Measurements from ENCODE around the gene SFT2D3.

Gene SFT2D3

DNA sequence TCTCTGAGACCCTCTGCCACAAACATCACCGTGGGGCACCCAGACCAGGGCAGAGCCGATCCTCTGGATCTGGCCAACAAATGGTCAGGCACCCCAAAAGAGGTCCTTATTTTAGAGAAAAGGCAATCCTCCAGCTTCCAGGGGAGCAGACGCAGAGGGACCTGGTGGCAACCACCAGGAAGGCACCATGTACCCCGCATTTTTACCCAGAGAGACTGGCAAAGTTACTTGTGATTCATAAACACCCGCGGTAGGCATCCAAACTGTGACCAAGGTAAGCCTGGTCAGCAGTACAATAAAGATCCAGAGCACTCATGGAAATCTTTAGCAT, 36.4 kb upstream of the SFT2D3 start:
- DNase-seq = no peak

- DNase-seq = no peak
Observed at GRCh38 chr2:127665267-127665893, 35.9 kb upstream of the SFT2D3 start.

- no peak for DNase-seq
Observed at GRCh38 chr2:127669056-127669455, 32.2 kb upstream of the SFT2D3 start.

DNA sequence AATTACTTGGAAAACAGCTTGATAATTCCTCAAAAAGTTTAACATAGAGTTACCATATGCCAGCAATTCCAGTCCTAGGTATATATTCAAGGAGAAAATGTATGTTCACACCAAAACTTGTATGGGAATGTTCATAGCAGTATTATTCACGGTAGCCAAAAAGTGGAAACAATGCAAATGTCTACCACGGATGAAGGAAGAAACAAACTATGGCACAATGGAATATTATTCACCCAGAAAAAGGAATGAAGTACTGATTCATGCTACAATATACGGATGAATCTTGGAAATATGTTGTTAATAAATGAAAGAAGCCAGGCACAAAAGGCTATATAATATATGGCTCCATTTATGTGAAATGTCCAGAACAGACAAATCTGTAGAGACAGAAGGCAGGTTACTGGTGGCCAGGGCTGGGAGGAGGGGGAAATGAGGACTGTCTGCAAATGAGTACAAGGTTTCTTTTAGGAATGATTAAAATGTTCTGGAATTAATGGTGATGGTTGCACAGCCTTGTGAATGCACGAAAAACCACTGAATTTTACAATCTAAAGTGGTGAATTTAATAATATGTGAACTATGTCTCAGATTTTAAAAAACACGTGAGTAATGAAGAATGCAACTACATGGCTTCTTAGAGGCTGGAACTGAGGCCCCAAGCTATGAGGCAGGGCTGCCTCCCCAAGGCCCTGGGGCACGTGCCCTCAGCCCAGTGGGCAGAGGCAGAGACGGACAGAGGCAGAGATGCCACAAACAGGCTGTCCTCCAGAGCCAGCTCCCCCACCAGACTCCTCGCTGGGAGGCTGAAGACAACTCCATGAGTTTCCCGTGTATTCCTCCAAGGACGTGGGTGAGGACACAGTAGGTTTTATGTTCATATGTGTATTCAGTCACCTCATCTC, 31.0 kb upstream of the SFT2D3 start:
- DNase-seq = no peak

GRCh38 chr2:127670957-127671290, 30.4 kb upstream of the SFT2D3 start:
- peak; percentile 31 for DNase-seq

DNA sequence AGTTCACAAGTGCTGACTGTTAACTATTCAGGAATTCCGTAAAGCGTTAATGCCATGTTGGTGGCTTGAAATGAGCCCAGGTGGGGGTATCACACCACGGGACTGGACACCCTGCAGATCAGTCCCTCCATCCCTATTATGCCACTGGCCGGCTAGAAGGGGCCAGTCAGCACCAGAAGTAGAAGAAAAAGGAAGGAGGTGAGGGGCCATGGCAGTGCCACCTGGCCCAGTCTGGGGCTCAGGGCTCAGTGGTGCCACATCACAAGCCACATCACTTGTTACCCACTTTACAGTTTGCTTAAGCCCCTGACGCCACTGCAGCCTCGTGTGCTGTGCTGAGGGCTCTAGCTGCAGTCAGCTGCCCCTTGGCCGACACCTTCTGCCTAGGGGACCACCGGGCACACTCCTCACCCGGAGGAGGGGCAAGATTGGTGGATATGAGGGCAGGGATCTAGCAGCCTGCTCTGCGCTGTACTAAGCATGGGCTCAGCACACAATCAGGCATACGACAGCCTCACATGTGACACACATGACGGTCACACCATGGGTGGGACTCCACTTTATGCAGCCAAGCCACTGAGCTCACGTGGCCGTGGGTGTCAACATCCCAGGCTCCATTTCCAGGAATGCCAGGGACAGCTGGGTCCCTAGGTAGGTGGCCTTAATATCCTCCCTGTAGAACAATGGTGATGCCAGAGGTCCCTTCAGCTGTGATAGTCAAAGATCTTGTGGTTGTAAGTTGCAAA, 29.6 kb upstream of the SFT2D3 start:
- no peak for DNase-seq

GRCh38 chr2:127672341-127673224, 28.7 kb upstream of the SFT2D3 start:
- DNase-seq = no peak

DNA sequence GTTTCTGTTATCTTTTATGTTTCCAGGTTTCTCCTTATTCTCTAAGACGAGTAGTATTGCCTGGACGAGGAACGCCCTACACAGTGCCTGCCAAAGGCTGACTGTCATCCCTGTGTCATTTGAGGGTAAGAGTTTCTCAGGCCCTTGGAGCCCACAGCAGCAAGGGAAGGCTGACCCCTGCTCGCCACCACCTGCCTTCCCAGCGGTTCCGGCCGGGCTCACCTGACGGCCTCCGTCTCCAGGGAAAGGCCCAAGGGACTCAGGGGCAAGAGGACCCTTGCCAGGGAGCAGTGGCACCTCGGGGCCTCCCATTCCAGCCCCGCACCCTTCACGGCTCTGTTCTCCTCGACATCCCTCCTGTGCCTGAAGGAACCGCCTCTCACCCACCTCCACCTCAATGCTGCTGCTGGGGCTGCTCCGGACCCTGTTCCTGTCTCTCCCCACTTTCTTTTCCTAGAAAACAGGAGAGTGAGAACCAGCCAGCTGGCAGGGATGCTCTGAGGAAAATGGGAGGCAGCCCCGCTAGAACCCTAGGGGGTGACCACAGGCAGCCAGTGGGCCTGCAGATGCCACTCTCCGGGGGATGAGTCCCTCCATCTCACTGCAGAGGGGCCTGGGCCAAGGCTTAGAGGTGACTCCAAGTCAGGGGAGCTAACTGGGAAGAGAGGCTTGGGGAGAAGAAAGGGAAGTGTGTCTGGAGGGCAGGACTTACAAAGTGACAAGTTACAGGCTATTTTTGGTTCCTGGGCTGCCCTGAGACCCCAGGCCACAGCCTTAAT, 27.8 kb upstream of the SFT2D3 start:
- no peak for DNase-seq

GRCh38 chr2:127674241-127675209, 26.8 kb upstream of the SFT2D3 start:
- peak; percentile 47 for DNase-seq

DNA sequence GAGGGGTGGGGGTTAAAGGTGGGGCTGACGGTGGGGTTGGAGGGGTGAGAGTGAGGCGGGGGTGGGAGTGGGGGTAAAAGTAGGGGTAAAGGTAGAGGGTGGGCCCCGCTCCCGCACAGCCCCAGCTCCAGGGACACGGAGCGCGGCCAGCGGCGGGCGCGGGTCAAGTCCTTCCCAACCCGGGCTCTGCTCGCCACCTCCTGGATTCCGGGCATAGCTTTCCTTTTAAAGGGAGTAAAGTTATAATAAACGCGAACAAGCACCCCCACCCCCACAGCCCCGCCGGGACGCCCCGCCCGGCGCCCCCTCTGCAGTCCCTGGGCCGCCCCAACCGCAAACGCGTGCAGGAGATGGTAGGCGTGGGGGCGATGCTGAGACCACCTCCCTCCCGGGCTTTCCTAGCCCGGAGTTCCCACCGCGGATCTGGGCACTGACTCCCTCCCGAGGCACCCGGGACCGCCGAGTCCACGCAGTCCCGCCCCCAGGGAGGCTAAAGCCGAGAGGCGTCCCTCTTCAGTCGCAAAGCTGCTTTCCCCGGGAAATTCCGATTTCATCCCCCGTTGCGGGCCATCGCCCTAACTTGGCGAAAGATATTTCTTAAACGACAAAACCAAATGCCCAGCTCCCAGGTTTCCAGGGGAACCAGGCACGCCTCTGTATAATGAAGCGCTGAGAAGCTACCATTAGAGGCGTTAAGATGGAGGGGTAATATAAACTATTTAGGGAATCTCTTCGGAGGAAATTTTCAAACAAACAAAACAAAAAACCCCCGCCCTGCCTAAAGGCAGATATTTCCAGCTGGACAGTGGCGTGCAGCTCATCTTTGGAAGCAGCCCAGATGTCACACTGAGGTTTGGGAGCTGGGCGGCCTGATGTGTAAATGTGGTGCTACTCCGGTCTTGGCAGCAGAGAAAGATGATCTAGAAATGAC, 25.7 kb upstream of the SFT2D3 start, which contains the start of gene LIMS2:
Gene LIMS2, minus strand, starts transcription at position 200 of the 931 bp plus-strand sequence. CDS start 506 bp downstream, outside the sequence.
- peak; percentile 59 for DNase-seq

DNA sequence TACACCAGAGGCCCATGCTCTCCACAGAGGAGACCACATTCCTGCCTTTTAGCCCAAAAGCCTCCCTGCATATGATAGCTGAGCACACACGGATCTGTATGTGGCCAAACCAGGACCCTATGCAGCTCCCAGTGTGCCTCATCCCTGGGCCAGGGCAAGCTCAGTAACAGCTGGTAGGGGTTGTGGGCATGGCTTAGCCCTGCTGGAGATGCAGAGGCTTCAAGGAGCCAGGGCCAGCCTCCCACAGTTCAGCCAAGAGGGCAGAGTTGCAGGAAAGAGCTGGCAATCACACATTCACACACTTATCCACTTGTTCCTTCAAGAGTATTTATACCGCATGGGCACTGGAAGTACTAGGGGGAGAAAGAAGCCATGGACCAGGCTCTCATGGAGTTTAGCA, 24.4 kb upstream of the SFT2D3 start:
- no peak for DNase-seq

- DNase-seq = peak; percentile 74
Observed at GRCh38 chr2:127678531-127678930, 22.8 kb upstream of the SFT2D3 start.

- no peak for DNase-seq
Observed at GRCh38 chr2:127678991-127679390, 22.3 kb upstream of the SFT2D3 start.

DNA sequence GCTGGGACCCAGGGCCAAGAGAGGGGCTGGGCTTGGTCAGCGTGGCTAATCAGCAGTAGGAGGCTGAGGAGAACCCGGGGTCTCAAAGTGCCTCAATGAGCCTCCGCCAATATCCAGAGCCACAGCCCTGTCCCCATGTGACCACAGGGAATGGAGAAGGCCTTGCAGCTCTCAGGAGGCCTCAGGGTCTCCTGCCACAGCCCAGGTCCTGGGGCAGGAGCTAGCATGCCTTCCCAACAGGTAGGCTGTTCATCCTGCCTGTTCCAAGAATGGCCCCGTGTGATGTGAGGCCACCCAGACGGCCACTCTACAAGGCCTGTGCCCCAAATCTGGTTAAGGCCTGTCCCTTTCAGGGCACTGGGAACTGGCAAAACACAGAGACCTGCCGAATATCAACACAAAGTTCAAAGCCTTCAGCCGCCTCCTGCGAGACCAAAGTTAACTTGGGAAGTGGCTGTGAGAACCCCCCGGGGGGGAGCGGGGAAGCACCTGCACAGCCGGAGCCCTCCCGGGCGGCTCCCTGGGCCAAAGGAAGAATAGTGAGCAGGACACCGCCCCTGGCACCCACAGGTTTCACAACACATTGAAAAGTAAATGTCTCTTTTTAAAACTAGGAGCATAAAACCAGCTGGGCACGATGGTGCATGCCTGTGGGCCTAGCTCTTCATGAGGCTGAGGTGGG, 21.5 kb upstream of the SFT2D3 start:
- no peak for DNase-seq

DNA sequence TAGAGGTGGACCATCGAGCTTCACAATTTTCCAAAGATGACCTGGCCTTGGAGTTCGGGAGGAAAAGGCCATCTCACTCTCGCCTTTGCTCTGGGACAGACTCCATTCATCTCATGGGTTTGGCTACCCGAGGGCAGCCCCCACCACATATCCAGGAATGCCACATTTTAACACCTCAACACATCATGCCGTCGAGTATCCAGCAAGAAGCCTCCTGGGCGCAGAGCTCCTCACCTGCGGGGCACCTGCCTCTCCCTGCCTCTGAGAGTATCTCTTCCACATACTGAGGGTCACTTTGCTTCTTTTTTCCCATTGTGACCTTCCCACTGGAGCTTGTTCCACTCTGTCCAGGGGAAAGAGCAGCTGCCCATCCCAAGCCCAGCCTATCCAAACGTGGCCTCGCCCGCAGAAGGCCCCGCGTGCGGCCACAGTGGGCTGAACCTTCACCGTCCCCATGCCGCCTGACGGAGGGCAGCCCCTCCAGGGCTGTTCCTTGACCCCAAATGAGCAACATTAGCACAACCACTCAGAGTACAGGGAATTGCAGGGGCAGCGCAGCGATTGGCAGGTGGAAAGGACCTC, 20.5 kb upstream of the SFT2D3 start:
- no peak for DNase-seq

GRCh38 chr2:127681288-127681804, 20.0 kb upstream of the SFT2D3 start:
- DNase-seq = no peak

DNA sequence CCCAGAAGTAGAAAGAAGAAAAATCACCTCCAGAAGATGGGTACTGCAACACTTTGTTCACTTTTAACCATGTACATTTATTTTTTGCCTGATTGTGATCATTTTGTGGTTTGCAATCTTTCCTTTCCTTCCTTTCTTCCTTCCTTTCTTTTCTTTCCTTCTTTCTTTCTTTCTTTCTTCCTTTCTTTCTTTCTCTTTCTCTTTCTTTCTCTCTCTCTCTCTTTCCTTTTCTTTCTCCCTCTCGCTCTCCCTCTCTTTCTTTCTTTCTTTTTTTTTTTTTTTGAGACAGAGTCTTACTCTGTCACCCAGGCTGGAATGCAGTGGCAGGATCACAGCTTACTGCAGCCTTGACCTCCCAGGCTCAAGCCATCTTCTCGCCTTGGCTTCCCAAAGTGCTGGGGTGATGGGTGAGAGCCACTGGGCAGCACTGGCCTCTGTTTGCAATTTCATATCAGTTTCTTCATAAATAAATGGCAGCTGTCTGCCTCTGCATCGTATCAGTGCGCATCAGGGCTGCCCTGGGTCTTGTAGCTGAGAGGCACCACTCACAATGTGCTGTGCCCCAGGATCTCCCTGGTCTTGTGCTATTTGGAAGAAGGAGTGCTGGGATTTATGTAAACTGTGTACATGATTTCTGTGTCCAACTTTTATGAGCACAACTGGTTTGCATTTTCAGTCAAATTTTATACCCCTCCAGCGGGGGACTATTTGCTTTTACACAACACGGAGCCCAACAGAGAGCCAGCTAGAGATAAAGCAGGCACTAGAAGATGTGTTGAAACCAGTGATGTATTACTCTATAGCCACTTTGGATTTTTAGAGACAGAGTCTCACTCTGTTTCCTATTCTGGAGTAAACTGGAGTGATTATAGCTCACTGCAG, 19.1 kb upstream of the SFT2D3 start:
- no peak for DNase-seq

All from DMS53 (cell line).